HG03354 (cell line): ENCODE data around the gene SUSD1.
A peak's percentile ranks its signal among the peaks of the same experiment; 100 is the strongest.

Experiments
- ATAC-seq: cut with Tn5 transposase; IDR thresholded peaks from one replicate; pipeline ENCODE4 v1.9.1; 2021; ENCODE audit warnings: mild to moderate bottlenecking; ENCODE audit not compliant: unreplicated experiment, poor library complexity, severe bottlenecking

Gene SUSD1

GRCh38 chr9:112002131-112002846 lies 172.8 kb downstream of the SUSD1 start:
- ATAC-seq = no peak

DNA sequence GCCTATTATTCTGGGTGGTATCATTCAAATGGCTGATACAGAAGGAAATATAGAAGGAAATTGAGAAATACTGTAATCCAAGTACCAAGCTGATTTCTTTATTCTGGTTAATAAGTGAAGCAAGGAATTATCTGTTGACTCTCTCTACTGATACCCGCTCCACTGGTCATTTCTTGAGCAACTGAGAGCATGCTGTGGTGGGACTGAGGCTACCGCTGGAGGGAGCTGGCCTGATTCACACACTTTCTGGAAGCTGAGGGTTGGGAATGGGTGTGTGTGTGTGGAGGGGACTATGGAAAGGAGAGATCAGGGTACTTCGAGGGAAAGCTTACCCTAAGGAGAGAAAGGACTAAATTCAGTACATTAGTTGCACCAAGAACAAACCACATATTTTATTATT lies 174.4 kb downstream of the SUSD1 start:
- no peak for ATAC-seq

DNA sequence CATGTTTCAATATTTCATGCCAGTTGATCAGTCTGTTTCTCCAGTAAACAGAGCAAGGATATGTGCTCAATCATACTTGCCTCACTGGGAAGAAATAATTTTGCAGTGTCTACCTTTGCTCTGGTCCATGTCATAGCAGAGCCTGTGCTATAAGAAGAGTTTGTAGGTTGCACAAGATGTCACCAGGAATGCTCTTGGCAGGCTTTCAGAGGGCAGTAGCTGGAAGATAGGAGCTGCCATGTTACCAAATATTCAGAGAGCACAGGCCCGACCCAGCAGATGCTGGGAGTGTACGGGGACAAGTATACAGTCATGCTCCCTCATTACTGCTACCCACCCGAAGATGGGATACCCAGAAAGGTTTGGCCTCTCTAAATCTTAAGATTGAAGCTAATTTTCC lies 175.8 kb downstream of the SUSD1 start:
- ATAC-seq = no peak

- no peak for ATAC-seq
These were observed 177.3 kb downstream of the SUSD1 start for GRCh38 chr9:111997831-111998230.

- peak; percentile 60 for ATAC-seq
These were observed 180.2 kb downstream of the SUSD1 start for GRCh38 chr9:111994831-111995458.

DNA sequence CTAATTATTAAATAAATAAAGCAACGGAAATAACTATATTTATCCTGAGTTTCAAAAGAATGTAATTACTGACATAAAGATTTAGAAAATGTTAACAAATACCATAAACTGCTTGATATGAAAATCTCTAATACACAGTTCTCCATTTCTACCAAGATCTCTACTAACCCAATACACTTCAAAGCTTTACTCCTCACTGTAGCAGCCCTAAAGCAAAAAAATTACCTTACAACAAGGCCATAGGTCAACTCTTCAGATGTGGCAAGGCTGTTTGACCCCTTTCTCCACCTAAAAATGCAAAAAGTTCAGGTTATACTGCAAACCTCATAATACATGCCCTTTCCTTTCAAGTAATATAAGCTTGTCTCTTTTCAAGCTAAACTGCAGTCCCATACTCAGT lies 181.8 kb downstream of the SUSD1 start:
- no peak for ATAC-seq

DNA sequence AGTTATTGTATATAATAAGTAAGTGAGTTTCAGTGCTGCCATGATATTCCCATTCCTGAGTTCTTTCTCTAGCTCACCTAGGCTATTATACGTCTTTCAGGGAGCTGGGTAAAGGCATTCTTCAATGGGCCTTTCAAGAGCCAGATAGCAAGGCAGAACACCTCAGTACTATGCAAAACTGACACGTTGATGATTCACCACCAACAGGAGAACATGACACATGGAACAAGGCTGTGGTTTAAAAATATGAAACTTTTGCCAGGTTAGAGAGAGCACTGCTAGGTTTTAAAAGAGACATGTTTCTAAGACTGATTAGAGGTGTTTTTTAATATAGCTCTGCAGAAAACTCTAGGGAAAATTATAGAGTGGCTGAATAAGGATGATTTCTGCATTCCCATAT lies 182.6 kb downstream of the SUSD1 start:
- peak; percentile 89 for ATAC-seq

- ATAC-seq = no peak
These were observed 183.9 kb downstream of the SUSD1 start for GRCh38 chr9:111991179-111991578.
